Spleen (tissue), 7 donors: Measurements from ENCODE around the gene PSMB1.
"Not testable (repeated sequence)": the region's sequence is repeated elsewhere in the genome, so short reads cannot be mapped to it uniquely, and the experiment has no call there.

Source experiments
- CTCF ChIP-seq, 11 experiments: fragments of 200-600 bp in 7 of 11; fragments of 450-650 bp in 4 of 11; sonication (generic) in 4 of 11; IDR thresholded peaks in 8 of 11; conservative IDR thresholded peaks in 3 of 11; 1 replicate in 7 of 11; 2 replicates in 4 of 11; pipeline versions ENCODE4 v1.4.0 to v1.8.0; 2016 to 2021; ENCODE audit warnings: antibody characterized with exemption in 11 of 11, inconsistent platforms in 4 of 11, mild to moderate bottlenecking in 1 of 11
- POLR2A ChIP-seq, 3 donors: fragments of 450-650 bp; IDR thresholded peaks; one replicate each; pipeline ENCODE4 v1.5.1; 2017; ENCODE audit warnings: antibody characterized with exemption in 3 of 3, mild to moderate bottlenecking in 1 of 3
- donor health status: DM: no; HTN: no; CAD: no; lungs with moderate emphysema.
- donor health status: DM: no; HTN: no; CAD: no.
- donor health status: DM: no; HTN: no; CAD: no.

- TF ChIP-seq CTCF (IDR thresholded peaks at IDR 0.05 in 8 of 11, conservative IDR thresholded peaks at IDR 0.05 in 3 of 11); POLR2A (IDR thresholded peaks at IDR 0.05): not testable (repeated sequence)
Measured at GRCh38 chr6:170507728-170508127, 45.4 kb downstream of the PSMB1 start.
